ACHN (cell line): ENCODE data around the gene LATS1.

ENCODE experiments used
- DNase-seq: peaks from one replicate; pipeline ENCODE4 v3.0.0-alpha.2; 2015
- in situ Hi-C: cut with HindIII; loops from 2 replicates; pipeline ENCODE4 v1.10.0; 2017; ENCODE audit warnings: low sequenced_read_pairs, low pct_ligation_motif_present, low pct_unique_long_range_greater_than_20kb

LATS1 gene

GRCh38 chr6:149733089-149733720 is 15.3 kb upstream of the LATS1 start:
- DNase-seq: no peak
- in situ Hi-C loops: no loop called here

- in situ Hi-C loops: no loop called here
Measured at GRCh38 chr6:149729824-149730223, 11.9 kb upstream of the LATS1 start.

GRCh38 chr6:149728499-149729234 is 10.8 kb upstream of the LATS1 start:
- in situ Hi-C loops: no loop called here
- DNase-seq: no peak

More at GRCh38 chr6:149729824-149730223, 11.9 kb upstream of the LATS1 start:
- DNase-seq: no peak

- no peak for DNase-seq
- in situ Hi-C loops: no loop called here
Measured at GRCh38 chr6:149727793-149728498, 10.0 kb upstream of the LATS1 start.

- in situ Hi-C loops: no loop called here
- DNase-seq: no peak
Measured at GRCh38 chr6:149725785-149726184, 7.9 kb upstream of the LATS1 start.

GRCh38 chr6:149723771-149724417 is 6.0 kb upstream of the LATS1 start:
- peak; percentile 61 for DNase-seq
- in situ Hi-C loops: no loop called here

- in situ Hi-C loops: no loop called here
- no peak for DNase-seq
Measured at GRCh38 chr6:149723262-149723661, 5.4 kb upstream of the LATS1 start.

- no peak for DNase-seq
- in situ Hi-C loops: no loop called here
Measured at GRCh38 chr6:149719531-149719930, 1.6 kb upstream of the LATS1 start.

- in situ Hi-C loops: no loop called here
- no peak for DNase-seq
Measured at GRCh38 chr6:149717255-149717587, 680 bp downstream of the LATS1 start.

- in situ Hi-C loops: no loop called here
- DNase-seq: peak; percentile 12
Measured at GRCh38 chr6:149716181-149716963, 1.5 kb downstream of the LATS1 start.

GRCh38 chr6:149714442-149714841 is 3.5 kb downstream of the LATS1 start:
- DNase-seq: no peak
- in situ Hi-C loops: no loop called here

GRCh38 chr6:149711711-149712110 is 6.2 kb downstream of the LATS1 start:
- no peak for DNase-seq
- in situ Hi-C loops: no loop called here

- in situ Hi-C loops: no loop called here
- DNase-seq: no peak
Measured at GRCh38 chr6:149701714-149702113, 16.2 kb downstream of the LATS1 start.

- no peak for DNase-seq
- in situ Hi-C loops: no loop called here
Measured at GRCh38 chr6:149699150-149699549, 18.8 kb downstream of the LATS1 start.

- DNase-seq: no peak
- in situ Hi-C loops: no loop called here
Measured at GRCh38 chr6:149698175-149698574, 19.7 kb downstream of the LATS1 start.

GRCh38 chr6:149696901-149697300 is 21.0 kb downstream of the LATS1 start:
- in situ Hi-C loops: no loop called here
- no peak for DNase-seq

- DNase-seq: no peak
- in situ Hi-C loops: no loop called here
Measured at GRCh38 chr6:149694921-149695320, 23.0 kb downstream of the LATS1 start.

- DNase-seq: no peak
- in situ Hi-C loops: no loop called here
Measured at GRCh38 chr6:149691201-149691600, 26.7 kb downstream of the LATS1 start.

GRCh38 chr6:149686230-149686629 is 31.7 kb downstream of the LATS1 start:
- no peak for DNase-seq
- in situ Hi-C loops: no loop called here
